ENCODE results near the gene SLC19A3.
"Not testable (repeated sequence)": the region's sequence is repeated elsewhere in the genome, so short reads cannot be mapped to it uniquely, and the experiment has no call there.

SLC19A3 gene

GRCh38 chr2:227717687-227718567 is at the start of gene SLC19A3:
TSS of gene SLC19A3 (minus strand) at chr2:227718028. CDS start at chr2:227702318, 15,710 bp downstream.
- no peak for DNase-seq (ENCODE audit: low spot score)

GRCh38 chr2:227766373-227766883 is 48.6 kb upstream of the SLC19A3 start:
- peak; percentile 37 for DNase-seq (ENCODE audit: low spot score)

- no peak for DNase-seq (ENCODE audit: low spot score)
Measured at GRCh38 chr2:227765788-227766372, 48.1 kb upstream of the SLC19A3 start.

GRCh38 chr2:227761740-227762476 is 44.1 kb upstream of the SLC19A3 start:
- DNase-seq (ENCODE audit: low spot score) = no peak

- no peak for DNase-seq (ENCODE audit: low spot score)
Measured at GRCh38 chr2:227759411-227760118, 41.7 kb upstream of the SLC19A3 start.

- DNase-seq (ENCODE audit: low spot score) = not testable (repeated sequence)
Measured at GRCh38 chr2:227756261-227756660, 38.4 kb upstream of the SLC19A3 start.

GRCh38 chr2:227748079-227748478 is 30.3 kb upstream of the SLC19A3 start:
- DNase-seq (ENCODE audit: low spot score) = no peak

- no peak for DNase-seq (ENCODE audit: low spot score)
Measured at GRCh38 chr2:227745594-227745993, 27.8 kb upstream of the SLC19A3 start, which contains the start of gene SCYGR8. TSS of gene SCYGR8 (plus strand) at chr2:227745894. CDS start at chr2:227745894, 0 bp downstream.

- not testable (repeated sequence) for DNase-seq (ENCODE audit: low spot score)
Measured at GRCh38 chr2:227740705-227741104, 22.9 kb upstream of the SLC19A3 start.

- no peak for DNase-seq (ENCODE audit: low spot score)
Measured at GRCh38 chr2:227739351-227739750, 21.5 kb upstream of the SLC19A3 start.

- no peak for DNase-seq (ENCODE audit: low spot score)
Measured at GRCh38 chr2:227728035-227728434, 10.2 kb upstream of the SLC19A3 start, which contains the start of gene SCYGR7. TSS of gene SCYGR7 (plus strand) at chr2:227728335. CDS start at chr2:227728335, 0 bp downstream.

- no peak for DNase-seq (ENCODE audit: low spot score)
Measured at GRCh38 chr2:227724394-227725039, 6.7 kb upstream of the SLC19A3 start, which contains the start of gene SCYGR6. TSS of gene SCYGR6 (minus strand) at chr2:227724757. CDS start at chr2:227724757, 0 bp downstream.

- DNase-seq (ENCODE audit: low spot score) = not testable (repeated sequence)
Measured at GRCh38 chr2:227722821-227723220, 5.0 kb upstream of the SLC19A3 start.

- DNase-seq (ENCODE audit: low spot score) = no peak
Measured at GRCh38 chr2:227720680-227721079, 2.9 kb upstream of the SLC19A3 start.

GRCh38 chr2:227719641-227720040 is 1.8 kb upstream of the SLC19A3 start:
- no peak for DNase-seq (ENCODE audit: low spot score)

- no peak for DNase-seq (ENCODE audit: low spot score)
Measured at GRCh38 chr2:227716501-227716900, 1.3 kb downstream of the SLC19A3 start.

GRCh38 chr2:227713291-227713690 is 4.5 kb downstream of the SLC19A3 start:
- DNase-seq (ENCODE audit: low spot score) = no peak

GRCh38 chr2:227710986-227711385 is 6.8 kb downstream of the SLC19A3 start:
- no peak for DNase-seq (ENCODE audit: low spot score)

- no peak for DNase-seq (ENCODE audit: low spot score)
Measured at GRCh38 chr2:227707390-227707789, 10.4 kb downstream of the SLC19A3 start.

- no peak for DNase-seq (ENCODE audit: low spot score)
Measured at GRCh38 chr2:227706859-227707258, 11.0 kb downstream of the SLC19A3 start.

GRCh38 chr2:227703961-227704360 is 13.9 kb downstream of the SLC19A3 start:
- no peak for DNase-seq (ENCODE audit: low spot score)
